Hematopoietic multipotent progenitor cell treated with erythropoietin and hydrocortisone succinate and interleukin-3 and kit ligand, for 15 days (in vitro differentiated cells): ENCODE results near the gene BRPF3.
"Not testable (repeated sequence)": the region's sequence is repeated elsewhere in the genome, so short reads cannot be mapped to it uniquely, and the experiment has no call there.

Source experiments
- DNase-seq: peaks from one replicate; pipeline ENCODE4 v3.0.0-alpha.2; 2015; ENCODE audit warnings: low spot score

BRPF3 gene

DNA sequence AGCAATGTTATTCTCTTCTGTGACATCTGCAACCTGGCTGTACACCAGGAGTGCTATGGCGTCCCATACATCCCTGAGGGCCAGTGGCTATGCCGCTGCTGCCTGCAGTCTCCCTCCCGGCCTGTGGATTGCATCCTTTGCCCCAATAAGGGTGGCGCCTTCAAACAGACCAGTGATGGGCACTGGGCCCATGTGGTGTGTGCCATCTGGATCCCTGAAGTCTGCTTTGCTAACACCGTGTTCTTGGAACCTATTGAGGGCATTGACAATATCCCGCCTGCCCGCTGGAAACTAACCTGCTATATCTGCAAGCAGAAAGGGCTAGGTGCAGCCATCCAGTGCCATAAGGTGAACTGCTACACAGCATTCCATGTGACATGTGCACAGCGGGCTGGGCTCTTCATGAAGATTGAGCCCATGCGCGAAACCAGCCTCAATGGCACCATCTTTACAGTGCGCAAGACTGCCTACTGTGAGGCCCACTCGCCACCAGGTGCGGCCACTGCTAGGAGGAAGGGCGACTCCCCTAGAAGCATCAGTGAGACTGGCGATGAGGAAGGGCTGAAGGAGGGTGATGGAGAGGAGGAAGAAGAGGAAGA lies 4.6 kb downstream of the BRPF3 start:
- DNase-seq = no peak

DNA sequence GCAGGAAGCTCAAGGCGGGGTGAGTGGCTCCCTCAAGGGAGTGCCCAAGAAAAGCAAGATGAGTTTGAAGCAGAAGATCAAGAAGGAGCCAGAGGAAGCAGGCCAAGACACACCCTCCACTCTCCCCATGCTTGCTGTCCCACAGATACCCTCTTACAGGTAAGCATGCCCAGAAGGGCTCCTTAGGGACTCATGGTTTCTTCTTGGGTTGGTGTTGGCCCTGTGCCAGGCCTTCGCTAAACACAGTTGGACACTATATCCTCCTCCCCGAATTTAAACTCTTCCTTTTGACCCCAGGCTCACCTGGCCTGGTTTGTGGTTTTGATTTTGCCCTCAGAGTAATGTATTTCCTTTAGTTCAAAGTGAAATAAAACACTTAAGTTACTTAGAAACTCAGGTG lies 5.1 kb downstream of the BRPF3 start:
- no peak for DNase-seq

DNA sequence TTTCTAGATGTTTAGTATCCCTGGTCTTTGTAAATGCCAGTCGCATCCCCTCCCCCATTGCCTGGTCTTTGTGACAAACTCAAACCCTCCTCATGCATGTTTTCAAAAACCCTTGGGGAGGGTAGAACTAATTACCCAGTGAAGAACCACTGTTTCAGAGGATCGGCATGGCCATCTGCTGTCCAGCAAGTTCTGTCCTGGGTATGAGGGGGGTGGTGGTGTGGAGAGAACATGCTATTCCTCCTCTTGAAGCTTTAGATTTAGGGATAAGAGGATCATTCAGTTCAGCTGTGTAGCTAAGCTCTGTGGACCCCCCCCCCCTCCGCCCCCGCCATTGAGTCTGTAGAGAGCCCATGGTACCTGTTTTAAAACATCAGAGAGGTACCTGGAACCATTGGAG lies 5.6 kb downstream of the BRPF3 start:
- DNase-seq = no peak

DNA sequence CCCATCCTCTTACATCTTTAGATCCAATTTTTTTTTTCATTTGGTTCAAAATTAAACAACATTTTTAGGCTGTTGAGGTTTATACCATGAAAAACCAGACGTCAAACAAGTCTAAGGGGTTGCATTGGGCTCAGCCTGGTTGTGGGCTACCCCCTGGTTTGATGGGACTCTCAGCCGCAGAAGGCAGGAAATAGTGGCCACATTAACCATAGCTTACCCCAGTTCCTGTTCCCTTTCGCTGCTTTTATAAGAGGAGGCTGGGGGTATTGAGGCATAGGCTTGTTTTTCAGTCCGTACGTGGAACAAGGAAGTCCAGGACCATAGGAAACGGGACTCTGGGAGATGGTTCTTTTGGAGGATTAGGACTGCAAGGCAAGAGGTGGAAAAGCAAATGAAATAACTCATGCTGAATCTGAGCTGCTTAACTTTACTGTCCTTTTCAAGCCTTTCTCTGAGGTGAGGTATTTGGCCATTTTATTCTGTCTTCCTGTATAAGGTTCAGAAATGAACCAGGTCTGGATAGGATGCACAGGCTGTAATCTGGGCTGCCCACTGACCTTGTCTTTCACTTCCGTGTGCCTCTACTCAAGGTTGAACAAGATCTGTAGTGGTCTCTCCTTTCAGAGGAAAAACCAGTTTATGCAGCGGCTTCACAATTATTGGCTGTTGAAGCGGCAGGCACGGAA lies 7.7 kb downstream of the BRPF3 start:
- no peak for DNase-seq

DNA sequence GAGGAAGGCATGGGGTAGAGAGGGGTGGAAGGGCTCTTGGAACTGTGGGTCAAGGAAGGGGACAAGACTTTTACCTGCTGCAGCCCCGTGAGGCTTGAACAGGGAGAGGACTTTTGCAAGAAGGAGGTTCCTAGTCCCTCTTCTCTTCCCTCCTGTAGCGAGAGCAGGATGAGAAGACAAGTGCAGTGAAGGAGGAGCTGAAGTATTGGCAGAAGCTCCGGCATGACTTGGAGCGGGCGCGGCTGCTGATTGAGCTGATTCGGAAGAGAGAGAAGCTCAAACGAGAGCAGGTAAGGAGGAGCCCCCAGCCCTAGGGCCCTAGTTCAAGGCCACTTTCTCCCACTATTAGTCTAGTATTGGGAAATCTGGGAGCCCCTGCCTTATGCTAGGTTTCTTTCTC lies 10.6 kb downstream of the BRPF3 start:
- no peak for DNase-seq

DNA sequence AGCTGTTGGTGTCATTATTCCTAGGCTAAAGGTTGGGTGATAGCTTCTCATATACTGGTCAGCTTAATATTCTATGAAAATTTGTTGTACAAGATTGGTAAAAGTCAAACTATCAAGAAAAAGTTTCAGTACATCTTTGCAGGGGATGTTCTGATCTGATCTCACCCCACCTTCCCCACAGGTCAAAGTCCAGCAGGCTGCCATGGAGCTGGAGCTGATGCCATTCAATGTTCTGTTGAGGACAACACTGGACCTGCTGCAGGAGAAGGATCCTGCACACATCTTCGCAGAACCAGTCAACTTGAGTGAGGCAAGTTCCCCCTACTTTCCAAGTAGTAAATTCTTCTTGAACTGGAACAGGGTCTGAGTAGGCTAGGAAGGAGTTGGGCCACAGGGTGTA lies 13.1 kb downstream of the BRPF3 start:
- DNase-seq = no peak

DNA sequence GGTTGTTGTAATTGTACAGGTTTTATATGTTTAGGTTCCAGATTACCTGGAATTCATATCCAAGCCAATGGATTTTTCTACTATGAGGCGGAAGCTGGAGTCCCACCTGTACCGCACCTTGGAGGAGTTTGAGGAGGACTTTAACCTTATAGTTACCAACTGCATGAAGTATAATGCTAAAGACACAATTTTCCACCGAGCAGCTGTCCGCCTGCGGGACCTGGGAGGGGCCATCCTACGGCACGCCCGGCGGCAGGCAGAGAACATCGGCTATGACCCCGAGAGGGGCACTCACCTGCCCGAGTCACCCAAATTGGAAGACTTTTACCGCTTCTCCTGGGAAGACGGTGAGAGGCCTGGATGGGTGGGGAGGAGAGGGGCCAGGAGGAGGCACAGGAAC lies 13.6 kb downstream of the BRPF3 start:
- DNase-seq = no peak

DNA sequence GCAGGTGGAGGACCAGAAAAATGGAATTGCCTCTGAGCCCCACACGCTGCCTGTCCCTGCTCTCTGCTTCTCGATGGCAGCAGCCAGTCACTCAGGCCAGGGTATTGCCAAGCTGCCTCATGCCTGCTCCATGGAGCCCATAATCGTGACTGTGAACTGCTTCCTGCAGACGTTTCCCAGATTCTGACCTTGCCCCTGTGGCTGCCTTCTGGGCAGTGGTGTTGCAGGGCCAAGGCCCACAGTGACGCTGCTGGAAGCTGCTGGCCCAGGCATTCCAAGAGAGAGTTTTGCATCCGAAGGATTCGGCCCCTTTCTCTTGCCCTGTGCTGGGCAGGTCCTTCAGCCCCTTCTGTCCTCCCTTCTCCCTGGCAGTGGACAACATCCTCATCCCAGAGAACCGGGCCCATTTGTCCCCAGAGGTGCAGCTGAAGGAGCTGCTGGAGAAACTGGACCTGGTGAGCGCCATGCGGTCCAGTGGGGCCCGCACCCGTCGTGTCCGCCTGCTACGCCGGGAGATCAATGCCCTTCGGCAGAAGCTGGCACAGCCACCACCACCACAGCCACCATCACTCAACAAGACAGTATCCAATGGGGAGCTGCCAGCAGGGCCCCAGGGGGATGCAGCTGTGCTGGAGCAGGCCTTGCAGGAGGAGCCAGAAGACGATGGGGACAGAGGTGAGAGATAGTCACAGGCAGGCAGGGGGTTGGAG lies 14.5 kb downstream of the BRPF3 start:
- DNase-seq = no peak

DNA sequence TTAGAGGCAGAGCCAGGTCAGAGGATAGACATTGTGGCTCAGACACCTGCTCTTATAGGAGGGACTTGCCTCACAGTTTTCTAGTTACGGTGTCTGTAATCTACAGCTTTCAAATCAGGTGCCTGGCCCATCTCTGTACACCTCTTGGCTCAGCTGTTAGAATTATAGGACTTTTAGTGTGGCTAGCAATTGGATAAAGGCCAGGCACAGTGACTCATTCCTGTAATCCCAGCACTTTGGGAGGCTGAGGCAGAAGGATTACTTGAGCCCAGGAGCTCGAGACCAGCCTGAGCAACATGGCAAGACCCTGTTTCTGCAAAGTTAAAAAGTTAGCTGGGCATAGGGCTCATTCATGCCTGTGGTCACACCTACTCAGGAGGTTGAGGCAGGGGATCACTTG lies 20.0 kb downstream of the BRPF3 start:
- DNase-seq = no peak

DNA sequence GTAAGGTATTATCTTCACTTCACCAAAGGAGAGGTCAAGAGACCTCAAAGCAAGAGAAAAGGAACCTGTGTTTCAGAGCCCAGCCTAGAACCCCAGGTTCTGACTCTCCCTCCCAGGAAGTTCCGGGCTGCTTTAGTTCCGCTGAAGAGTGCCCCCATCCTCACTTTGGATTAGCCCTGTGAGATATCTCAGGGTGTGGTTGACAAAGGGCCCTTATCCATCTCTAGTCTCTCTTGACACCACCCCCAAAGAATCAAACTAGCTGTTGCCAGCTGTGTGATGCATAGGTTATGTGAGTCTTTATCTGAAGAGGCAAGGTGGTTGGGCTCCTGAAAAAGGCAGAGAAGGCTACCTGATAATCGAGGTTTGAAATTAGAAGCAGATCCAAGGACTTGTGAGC lies 20.6 kb downstream of the BRPF3 start:
- peak; percentile 28 for DNase-seq

DNA sequence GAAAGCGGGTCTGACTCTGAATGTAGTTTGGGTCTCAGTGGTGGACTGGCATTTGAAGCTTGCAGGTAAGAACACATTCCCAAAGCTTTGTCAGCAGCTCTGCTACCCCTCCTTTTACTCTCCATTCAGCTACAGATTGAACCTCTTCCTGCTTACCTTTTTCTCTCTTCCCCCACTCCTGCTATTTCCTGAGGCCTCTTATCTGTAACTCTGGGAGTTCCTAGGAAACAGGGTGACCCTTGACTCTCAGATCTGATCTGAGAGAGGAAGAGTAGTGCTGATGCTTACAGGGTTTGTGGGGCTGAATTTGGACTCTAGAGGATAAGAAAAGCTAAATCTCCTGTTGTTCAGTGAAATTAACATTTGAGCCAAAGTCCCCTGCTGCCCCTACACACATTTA lies 21.4 kb downstream of the BRPF3 start:
- no peak for DNase-seq

DNA sequence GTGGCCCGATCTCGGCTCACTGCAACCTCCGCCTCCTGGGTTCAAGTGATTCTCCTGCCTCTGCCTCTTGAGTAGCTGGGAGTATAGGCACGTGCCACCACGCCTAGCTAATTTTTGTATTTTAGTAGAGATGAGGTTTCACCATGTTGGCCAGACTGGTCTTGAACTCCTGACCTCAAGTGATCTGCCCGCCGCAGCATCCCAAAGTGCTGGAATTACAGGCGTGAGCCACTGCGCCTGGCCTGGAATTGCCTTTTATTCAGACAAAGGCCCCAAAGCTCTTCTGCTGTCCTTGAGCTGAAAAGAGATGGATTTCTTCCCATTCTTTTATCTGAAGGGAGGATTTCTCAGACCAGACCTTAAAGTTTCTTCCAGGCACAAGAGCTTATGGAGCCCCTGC lies 22.0 kb downstream of the BRPF3 start:
- not testable (repeated sequence) for DNase-seq

DNA sequence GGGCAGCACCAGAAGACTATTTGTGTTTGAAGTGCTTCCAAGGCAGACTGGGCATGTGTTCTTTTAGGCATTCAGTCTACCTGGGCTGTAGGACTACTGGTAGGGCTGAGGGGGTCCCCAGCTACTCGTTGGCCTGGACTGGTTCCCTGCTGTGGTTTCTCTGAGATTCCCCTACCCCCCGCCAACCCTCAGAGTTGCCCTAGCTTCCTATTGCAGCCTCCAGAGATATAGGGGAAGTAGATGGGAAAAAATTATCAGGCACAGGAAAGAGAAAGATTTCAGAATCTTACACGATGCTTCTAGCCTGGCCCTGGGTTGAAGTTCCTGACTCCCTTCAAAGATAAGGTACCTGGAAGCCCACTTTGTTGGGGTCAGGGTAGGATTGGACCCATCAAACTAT lies 22.5 kb downstream of the BRPF3 start:
- no peak for DNase-seq

DNA sequence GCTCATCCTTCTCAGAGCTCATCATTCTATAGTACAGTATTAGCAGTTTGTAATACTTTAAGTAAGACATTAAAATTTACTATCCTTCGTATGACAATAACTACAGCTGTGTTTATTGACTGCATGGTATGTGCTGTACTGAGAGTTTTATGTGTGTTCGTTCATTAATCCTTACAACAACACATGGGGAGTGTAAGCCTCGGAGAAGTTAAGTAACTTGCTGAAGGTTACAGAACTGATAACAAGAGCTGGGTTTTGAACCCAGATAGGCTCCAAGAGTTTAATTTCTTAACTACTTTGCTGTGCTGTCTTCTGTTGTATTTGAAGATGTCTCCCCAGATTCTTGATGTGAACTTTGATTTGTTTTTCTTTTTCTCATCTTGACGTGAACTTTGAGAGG lies 23.7 kb downstream of the BRPF3 start:
- no peak for DNase-seq

DNA sequence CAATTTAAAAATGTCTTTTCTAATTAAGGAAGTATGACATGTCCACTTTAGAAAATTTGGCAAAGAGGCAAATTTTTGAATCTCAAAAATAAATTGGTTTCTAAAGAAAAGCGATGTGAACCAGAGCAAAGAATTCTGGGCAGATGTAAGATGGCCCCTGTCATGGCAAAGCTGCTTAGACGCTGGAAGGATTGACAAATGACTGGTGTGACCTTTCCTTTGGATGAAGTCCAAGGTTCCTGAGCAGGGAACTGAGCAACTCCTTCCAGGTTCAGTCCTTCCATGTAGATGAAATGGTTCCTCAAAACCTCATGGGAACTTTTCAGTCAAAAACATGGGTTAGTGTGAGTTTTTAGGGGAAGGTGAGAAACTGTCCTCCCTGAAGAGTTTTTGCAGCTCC lies 25.1 kb downstream of the BRPF3 start:
- DNase-seq = no peak

DNA sequence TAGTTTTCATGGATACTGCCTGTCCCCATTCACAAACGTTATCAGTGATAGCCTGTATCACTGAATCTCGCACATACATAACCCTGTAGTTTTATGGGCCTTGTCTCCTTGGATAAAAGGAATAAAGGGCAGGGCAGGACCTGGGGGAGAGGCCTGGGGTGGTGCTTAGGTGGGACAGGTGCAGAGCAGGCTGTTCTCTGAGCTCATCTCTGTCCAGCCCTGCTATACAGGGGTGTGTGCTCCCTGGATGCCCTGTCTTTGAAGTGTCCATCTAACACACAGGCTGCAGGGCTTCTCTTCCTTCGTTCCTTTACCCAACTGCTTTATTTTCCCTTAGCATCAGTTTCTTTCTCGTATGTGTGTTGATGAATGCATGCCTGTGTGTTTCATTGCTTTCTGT lies 26.4 kb downstream of the BRPF3 start:
- DNase-seq = no peak

DNA sequence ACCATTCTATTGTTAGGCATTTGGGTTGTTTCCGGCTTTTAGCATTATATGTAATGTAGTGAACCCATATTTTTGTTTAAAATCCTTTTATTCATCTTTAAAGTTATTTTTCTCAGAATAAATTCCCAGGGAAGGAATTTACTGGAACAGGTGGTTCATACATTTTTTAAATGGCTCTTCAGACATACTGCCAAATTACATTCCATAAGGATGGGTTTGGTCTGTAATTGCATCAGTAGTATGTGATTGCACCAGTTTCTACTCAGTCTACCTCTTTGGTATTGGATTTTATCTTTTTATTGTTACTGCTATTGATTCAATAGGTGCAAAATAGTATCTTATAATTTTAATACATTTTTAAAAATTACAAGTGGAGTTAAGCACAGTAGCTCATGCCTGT lies 27.2 kb downstream of the BRPF3 start:
- DNase-seq = no peak

DNA sequence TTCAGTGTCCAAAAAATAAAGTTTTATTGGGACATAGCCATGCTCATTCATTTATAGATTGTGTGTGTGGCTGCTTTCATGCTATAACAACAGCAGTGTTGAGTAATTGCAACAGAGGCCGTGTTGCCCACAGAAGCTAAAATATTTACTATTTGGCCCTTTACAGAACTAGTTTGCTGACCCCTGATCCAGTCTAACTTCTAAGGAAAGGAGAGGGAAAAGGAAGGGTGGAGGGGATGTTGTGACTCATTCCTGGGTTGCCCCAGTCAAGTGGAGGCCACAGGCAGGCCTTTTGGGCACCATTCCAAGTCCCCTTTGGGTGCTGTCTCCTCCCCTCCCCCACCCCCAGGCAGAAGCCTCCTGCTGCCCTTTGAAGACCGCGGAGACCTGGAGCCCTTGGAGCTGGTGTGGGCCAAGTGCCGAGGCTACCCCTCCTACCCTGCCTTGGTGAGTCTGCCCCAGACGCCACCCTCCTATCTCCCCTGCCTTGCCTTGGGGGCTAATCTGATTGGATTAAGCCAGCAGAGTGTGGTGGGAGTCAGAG lies 28.4 kb downstream of the BRPF3 start:
- peak; percentile 66 for DNase-seq

DNA sequence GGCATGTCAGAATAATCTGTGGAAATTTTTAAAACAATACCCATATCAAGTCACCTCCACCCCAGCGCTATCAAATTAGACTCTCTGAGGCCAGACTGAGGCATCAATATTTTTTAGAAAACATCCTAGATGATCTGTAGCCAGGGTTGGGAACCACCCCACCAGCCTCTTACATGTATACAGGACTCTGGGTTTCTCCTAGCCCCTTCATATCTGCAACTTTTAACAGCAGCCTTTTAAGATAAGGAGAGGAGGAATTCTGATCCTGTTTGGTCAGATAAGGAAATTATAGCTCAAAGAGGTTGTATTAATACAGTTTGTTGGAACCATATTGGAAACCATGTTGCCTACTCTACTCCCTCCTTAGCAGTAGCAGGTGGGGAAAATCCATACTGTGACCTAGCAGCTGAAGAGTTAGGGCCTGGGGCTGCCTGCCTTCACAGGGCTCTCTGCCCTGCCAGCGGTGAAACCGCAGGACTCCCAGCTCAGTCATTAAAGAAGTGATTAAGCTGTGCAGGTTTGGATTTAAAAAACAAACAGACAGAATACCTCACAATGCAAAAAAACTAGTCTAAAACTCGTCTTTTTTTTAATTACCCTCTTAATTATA lies 30.0 kb downstream of the BRPF3 start:
- DNase-seq = peak; percentile 34

DNA sequence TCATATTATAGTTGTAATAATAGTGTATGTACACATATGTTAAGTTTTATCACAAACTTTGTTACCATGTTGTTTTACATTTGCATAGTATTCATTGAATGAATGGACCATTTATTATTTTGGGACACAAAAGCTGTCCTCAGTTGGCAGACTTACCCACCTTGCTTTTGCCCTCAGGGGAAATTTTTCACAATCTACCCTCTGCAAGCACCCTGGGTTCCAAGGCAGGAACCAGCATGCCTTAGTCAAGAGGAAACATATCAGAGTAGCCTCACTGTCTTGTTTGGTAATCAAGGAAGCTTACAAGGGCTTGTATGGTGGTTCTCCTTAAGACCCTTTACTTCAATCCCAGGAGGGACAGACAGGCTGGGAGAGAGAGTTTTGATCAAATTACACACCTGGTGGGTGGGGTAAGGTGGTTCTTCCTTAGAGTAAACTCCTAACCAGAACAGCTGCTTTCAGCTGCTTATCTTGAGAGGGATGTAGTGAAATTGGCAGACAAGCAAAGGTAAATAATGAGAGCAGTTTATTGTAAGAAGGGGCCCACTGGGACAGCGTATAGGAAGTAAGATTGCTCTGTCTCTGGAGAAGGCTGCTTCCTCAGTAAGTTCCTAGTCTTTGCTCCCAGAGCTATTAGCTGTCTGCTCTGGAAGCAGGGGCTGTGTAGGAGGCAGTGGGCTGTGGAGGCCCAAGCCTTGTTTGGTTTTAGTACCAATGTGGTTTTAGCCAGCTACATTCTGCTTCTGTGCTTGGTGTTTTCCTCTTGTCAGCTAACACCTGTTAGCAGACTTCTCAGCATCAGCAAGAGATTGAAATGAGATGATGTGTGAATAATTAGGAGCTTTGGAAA lies 31.1 kb downstream of the BRPF3 start:
- DNase-seq = peak; percentile 40

DNA sequence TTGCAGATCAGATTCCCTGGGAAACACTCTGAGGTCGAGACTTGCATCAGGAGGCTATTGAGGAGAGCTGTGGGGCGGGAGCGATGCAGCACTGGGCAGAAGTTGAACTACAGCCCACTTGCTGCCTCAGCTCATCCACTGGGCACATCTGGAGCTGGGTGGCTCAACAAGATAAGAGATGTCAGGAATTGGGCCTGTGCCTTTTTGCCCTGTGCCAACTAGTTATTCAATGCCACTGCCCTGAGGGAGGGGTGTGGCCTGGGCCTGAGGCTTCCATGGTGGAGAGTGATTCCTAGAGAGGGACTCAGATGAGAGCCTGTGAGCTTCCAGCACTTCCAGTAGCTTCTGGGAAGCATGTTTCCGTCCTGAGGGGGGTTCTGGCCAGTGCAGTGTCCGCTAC lies 32.7 kb downstream of the BRPF3 start:
- DNase-seq = peak; percentile 86

DNA sequence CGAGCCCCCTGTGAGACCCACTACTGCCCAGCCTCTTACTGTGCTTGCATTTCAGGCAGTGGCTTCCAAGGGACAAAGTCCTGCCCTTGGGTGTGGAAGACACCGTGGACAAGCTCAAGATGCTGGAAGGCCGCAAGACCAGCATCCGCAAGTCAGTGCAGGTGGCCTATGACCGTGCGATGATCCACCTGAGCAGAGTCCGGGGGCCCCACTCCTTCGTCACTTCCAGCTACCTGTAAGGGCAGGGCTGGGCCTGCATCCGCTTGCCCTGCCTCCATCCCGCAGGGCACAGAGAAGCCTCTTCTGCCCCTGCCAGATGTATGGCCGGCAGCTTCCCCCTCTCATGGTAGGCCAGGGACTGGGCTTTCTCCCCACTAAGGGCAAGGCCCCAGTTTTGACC lies 33.8 kb downstream of the BRPF3 start:
- no peak for DNase-seq
